Endodermal cell (in vitro differentiated cells): ENCODE results near the gene NRP1. TPM values are rescaled to one million over a fixed set of nuclear protein-coding genes. Genes with fewer than 3 reads are reported as not detected.

Experiments used
- DNase-seq: peaks from one replicate; pipeline ENCODE4 v3.0.0-alpha.2; 2017
- H3K27ac ChIP-seq: 2 replicates; pipeline ENCODE4 v1.5.1; 2013; ENCODE audit warnings: mild to moderate bottlenecking, low read depth, low read length, moderate library complexity
- H3K27me3 ChIP-seq: 2 replicates; pipeline ENCODE4 v1.6.1; 2013; ENCODE audit warnings: mild to moderate bottlenecking, low read length, moderate library complexity; ENCODE audit not compliant: insufficient read depth, control insufficient read depth, poor library complexity, severe bottlenecking
- H3K36me3 ChIP-seq: 2 replicates; pipeline ENCODE4 v1.7.0; 2013; ENCODE audit warnings: mild to moderate bottlenecking, low read length, moderate library complexity; ENCODE audit not compliant: control insufficient read depth, insufficient read depth
- H3K4me1 ChIP-seq: one replicate; pipeline ENCODE4 v1.7.0; 2013; ENCODE audit warnings: low read length; ENCODE audit not compliant: control insufficient read depth, insufficient read depth
- H3K4me3 ChIP-seq: 2 replicates; pipeline ENCODE4 v1.5.1; 2013; ENCODE audit warnings: mild to moderate bottlenecking, low read length, moderate library complexity
- H3K9ac ChIP-seq: 2 replicates; pipeline ENCODE4 v1.6.1; 2013; ENCODE audit warnings: mild to moderate bottlenecking, low read length, moderate library complexity; ENCODE audit not compliant: poor library complexity, severe bottlenecking; ENCODE audit errors: extremely low read depth
- H3K9me3 ChIP-seq: 2 replicates; pipeline ENCODE4 v1.6.1; 2013; ENCODE audit warnings: mild to moderate bottlenecking, low read length, moderate library complexity; ENCODE audit not compliant: control insufficient read depth
- H3K27ac Mint-ChIP-seq: 2 replicates; pipeline ENCODE4 v1.8.0; 2020; ENCODE audit warnings: mixed read lengths
- H3K27me3 Mint-ChIP-seq: 2 replicates; pipeline ENCODE4 v1.8.0; 2021; ENCODE audit warnings: mild to moderate bottlenecking, mixed read lengths; ENCODE audit not compliant: insufficient read depth
- H3K36me3 Mint-ChIP-seq: 2 replicates; pipeline ENCODE4 v1.8.0; 2020; ENCODE audit warnings: low read depth, mixed read lengths
- H3K4me1 Mint-ChIP-seq: 2 replicates; pipeline ENCODE4 v1.8.0; 2020; ENCODE audit warnings: mixed read lengths
- H3K4me3 Mint-ChIP-seq: 2 replicates; pipeline ENCODE4 v1.8.0; 2020; ENCODE audit warnings: mild to moderate bottlenecking, moderate library complexity, mixed read lengths
- H3K9me3 Mint-ChIP-seq: 2 replicates; pipeline ENCODE4 v1.8.0; 2020; ENCODE audit warnings: mild to moderate bottlenecking, mixed read lengths
- CTCF ChIP-seq: fragments of 200-600 bp; sonication (generic); conservative IDR thresholded peaks from 2 replicates; pipeline ENCODE4 v1.5.0; 2021; ENCODE audit warnings: antibody characterized with exemption, mild to moderate bottlenecking
- WGBS, 2 experiments: methylation state at CpG; one replicate each; pipeline versions ENCODE4 v1.1.5 to v1.1.7; 2013; ENCODE audit warnings: missing lambda C conversion rate in 2 of 2, mixed read lengths in 1 of 2; ENCODE audit not compliant: insufficient coverage in 1 of 2, insufficient read length in 1 of 2; 5-methylcytosine and 5-hydroxymethylcytosine counted together
- total RNA-seq, 2 donors: library from RNA; stranded (reverse); fragmentation: NEBNext Ultra II Directional in 1 of 2; extraction: Animal tissue kit (Norgen Biotek cat#: 25700) in 1 of 2; gene quantifications; 2 replicates in 1 of 2; 3 replicates in 1 of 2; pipeline ENCODE4 v1.2.1, GENCODE V29; 2021

The NRP1 gene
- total RNA-seq, 2 donors from 2014 or later: 20.7 to 30.6 TPM

GRCh38 chr10:33353334-33353733 lies 18.9 kb upstream of the NRP1 start:
- H3K9me3 ChIP-seq: no peaks in the 10 kb centered on the region
- Mint-ChIP-seq H3K27me3 (no peaks in the 10 kb centered on the region), H3K27ac (no peak overlapping the region), H3K4me3 (no peak overlapping the region), H3K9me3 (no peaks in the 10 kb centered on the region), H3K36me3 (no peaks in the 10 kb centered on the region), H3K4me1 (no peaks in the 10 kb centered on the region)
- no peak overlapping the region for H3K9ac ChIP-seq
- no peak overlapping the region for H3K4me3 ChIP-seq
- H3K36me3 ChIP-seq: no peaks in the 10 kb centered on the region
- H3K27ac ChIP-seq: no peak overlapping the region
- DNase-seq: no peak
- H3K4me1 ChIP-seq: no peaks in the 10 kb centered on the region
- WGBS, 2 experiments: 88 to 96% methylated on average over 8 of the region's 8 CpGs
- TF ChIP-seq CTCF: no peak
- H3K27me3 ChIP-seq: no peaks in the 10 kb centered on the region

GRCh38 chr10:33352615-33353014 lies 18.1 kb upstream of the NRP1 start:
- Mint-ChIP-seq H3K27ac (no peak overlapping the region), H3K9me3 (no peaks in the 10 kb centered on the region), H3K36me3 (no peaks in the 10 kb centered on the region), H3K4me1 (no peaks in the 10 kb centered on the region), H3K4me3 (no peak overlapping the region), H3K27me3 (peaks cover 2% of the 10 kb centered on the region)
- Histone ChIP-seq H3K4me1 (no peaks in the 10 kb centered on the region), H3K27ac (no peak overlapping the region), H3K9ac (no peak overlapping the region), H3K36me3 (no peaks in the 10 kb centered on the region), H3K4me3 (no peak overlapping the region), H3K27me3 (no peaks in the 10 kb centered on the region), H3K9me3 (no peaks in the 10 kb centered on the region)
- no peak for DNase-seq
- WGBS, 2 experiments: 92 to 95% methylated on average over 2 to 3 of the region's 3 CpGs
- TF ChIP-seq CTCF: no peak

GRCh38 chr10:33352175-33352574 lies 17.7 kb upstream of the NRP1 start:
- H3K36me3 ChIP-seq: no peaks in the 10 kb centered on the region
- no peaks in the 10 kb centered on the region for H3K27me3 ChIP-seq
- H3K9ac ChIP-seq: no peak overlapping the region
- no peaks in the 10 kb centered on the region for H3K9me3 ChIP-seq
- H3K4me3 ChIP-seq: no peak overlapping the region
- Mint-ChIP-seq H3K27me3 (peaks cover 2% of the 10 kb centered on the region), H3K27ac (no peak overlapping the region), H3K4me1 (no peaks in the 10 kb centered on the region), H3K4me3 (no peak overlapping the region), H3K9me3 (no peaks in the 10 kb centered on the region), H3K36me3 (no peaks in the 10 kb centered on the region)
- H3K27ac ChIP-seq: no peak overlapping the region
- DNase-seq: no peak
- TF ChIP-seq CTCF: no peak
- H3K4me1 ChIP-seq: no peaks in the 10 kb centered on the region
- 90% methylated on average over 3 of the region's 3 CpGs; no CpG with 5 or more reads in 1 of the 2 experiments for WGBS, 2 experiments
